HepG2 (cell line): ENCODE results near the gene KRTAP5-10. TPM values are rescaled to one million over a fixed set of nuclear protein-coding genes. Genes with fewer than 3 reads are reported as not detected.
A peak's percentile ranks its signal among the peaks of the same experiment; 100 is the strongest.
"Not testable (repeated sequence)": the region's sequence is repeated elsewhere in the genome, so short reads cannot be mapped to it uniquely, and the experiment has no call there.

Experiments
- ATAC-seq: fragments of 200-7000 bp; cut with Tn5 transposase; 3 replicates; pipeline ENCODE4 v1.9.1; 2020; ENCODE audit warnings: mild to moderate bottlenecking, moderate library complexity
- BruUV-seq: library from RNA; stranded (reverse); fragments of 400-500 nt; replicated peaks from 2 replicates; lab custom pipeline; 2021; lab: Mats Ljungman, UMichigan
- CTCF ChIA-PET: fragments of 300-600 bp; formaldehyde crosslinking; extraction: SDS; loops from one replicate; lab custom pipeline; 2021; ENCODE audit warnings: low total read pairs, inconsistent platforms, low intra/inter-chr PET ratio; lab: Yijun Ruan, JAX
- POLR2A ChIA-PET: fragments of 350-600 bp; sonication (Branson Sonifier 250); formaldehyde crosslinking; loops from one replicate; lab custom pipeline; 2020; ENCODE audit warnings: antibody characterized with exemption, inconsistent platforms; lab: Yijun Ruan, JAX
- DNase-seq: peaks from one replicate; pipeline ENCODE4 v3.0.0-alpha.2; 2015; ENCODE audit warnings: low spot score
- FAIRE-seq: peaks from 3 replicates; lab custom pipeline; 2011; peaks lifted over from hg19 to GRCh38; lab: Jason Lieb, UNC
- H2AFZ ChIP-seq: one replicate; pipeline ENCODE4 v1.6.1; 2011; ENCODE audit warnings: low read length, inconsistent platforms
- H3K27ac ChIP-seq: fragments of 300-600 bp; 3 replicates; pipeline ENCODE4 v1.8.0; 2011; ENCODE audit warnings: mixed run types, mild to moderate bottlenecking, mixed read lengths, low read length, inconsistent platforms; ENCODE audit not compliant: insufficient read depth; ENCODE audit errors: extremely low read length
- H3K27me3 ChIP-seq, 2 experiments: fragments of 200-600 bp in 1 of 2; 2 replicates in 1 of 2; 3 replicates in 1 of 2; pipeline versions ENCODE4 v1.6.0 to v1.8.0; 2011; ENCODE audit warnings: low read length in 2 of 2, mild to moderate bottlenecking in 2 of 2, moderate library complexity in 2 of 2, inconsistent platforms in 1 of 2; ENCODE audit not compliant: insufficient read depth in 2 of 2, control insufficient read depth in 1 of 2
- H3K36me3 ChIP-seq, 2 experiments: fragments of 200-600 bp in 1 of 2; replicated peaks in 1 of 2; 2 replicates in 1 of 2; 3 replicates in 1 of 2; pipeline versions ENCODE4 v1.5.1 to v1.8.0; 2011; ENCODE audit warnings: low read length in 2 of 2, inconsistent platforms in 1 of 2; ENCODE audit not compliant: insufficient read depth in 2 of 2, control insufficient read depth in 1 of 2
- H3K4me1 ChIP-seq: 2 replicates; pipeline ENCODE4 v1.5.1; 2012; ENCODE audit warnings: low read length, inconsistent platforms; ENCODE audit not compliant: insufficient read depth
- H3K4me2 ChIP-seq: 2 replicates; pipeline ENCODE4 v1.6.0; 2011; ENCODE audit warnings: low read depth, low read length, inconsistent platforms
- H3K4me3 ChIP-seq, 3 experiments: fragments of 200-600 bp in 1 of 3; sonication (generic), shearing (Covaris generic) in 1 of 3; replicated peaks in 1 of 3; 2 replicates each; pipeline ENCODE4 v1.5.1; 2011 to 2016; ENCODE audit warnings: low read length in 3 of 3, inconsistent platforms in 2 of 3, low read depth in 2 of 3, mild to moderate bottlenecking in 2 of 3, control low read depth in 1 of 3, mixed read lengths in 1 of 3; ENCODE audit not compliant: insufficient read depth in 1 of 3
- H3K79me2 ChIP-seq: one replicate; pipeline ENCODE4 v1.6.1; 2011; ENCODE audit warnings: low read length, inconsistent platforms; ENCODE audit not compliant: insufficient read depth
- H3K9ac ChIP-seq: 2 replicates; pipeline ENCODE4 v1.6.0; 2011; ENCODE audit warnings: mild to moderate bottlenecking, low read depth, low read length, inconsistent platforms; ENCODE audit not compliant: insufficient read depth
- H3K9me3 ChIP-seq: 2 replicates; pipeline ENCODE4 v1.5.1; 2012; ENCODE audit warnings: mild to moderate bottlenecking, low read length
- H4K20me1 ChIP-seq: 2 replicates; pipeline ENCODE4 v1.6.0; 2011; ENCODE audit warnings: inconsistent platforms, mild to moderate bottlenecking, low read length, moderate library complexity; ENCODE audit not compliant: insufficient read depth
- ARNTL ChIP-seq: sonication (generic); formaldehyde crosslinking; IDR thresholded peaks from 2 replicates; pipeline ENCODE4 v1.4.0; 2020; ENCODE audit warnings: mild to moderate bottlenecking, missing genetic modification reagents
- FOXA3 ChIP-seq: IDR thresholded peaks from 2 replicates; pipeline ENCODE4 v1.6.1; 2016; ENCODE audit warnings: missing genetic modification reagents, missing compliant biosample characterization
- FOXP1 ChIP-seq, 2 experiments: fragments of 450-650 bp in 1 of 2; IDR thresholded peaks; 2 replicates each; pipeline ENCODE4 v1.6.1; 2017 to 2018; ENCODE audit warnings: antibody characterized with exemption in 1 of 2
- GATAD2A ChIP-seq: IDR thresholded peaks from 2 replicates; pipeline ENCODE4 v1.6.1; 2016
- LCORL ChIP-seq, 2 experiments: fragments of 450-650 bp in 1 of 2; sonication (generic) in 1 of 2; formaldehyde crosslinking in 1 of 2; IDR thresholded peaks; 2 replicates each; pipeline versions ENCODE4 v1.5.0 to v1.6.1; 2017 to 2020; ENCODE audit warnings: antibody characterized with exemption in 1 of 2, missing genetic modification reagents in 1 of 2
- RAD51 ChIP-seq: fragments of 450-650 bp; IDR thresholded peaks from 2 replicates; pipeline ENCODE4 v1.6.1; 2016; ENCODE audit warnings: borderline replicate concordance
- SALL1 ChIP-seq: sonication (generic); formaldehyde crosslinking; IDR thresholded peaks from 2 replicates; pipeline ENCODE4 v1.8.0; 2022; ENCODE audit warnings: mild to moderate bottlenecking, missing genetic modification reagents
- SAP130 ChIP-seq: IDR thresholded peaks from 2 replicates; pipeline ENCODE4 v1.6.1; 2016; ENCODE audit warnings: low read depth
- SATB2 ChIP-seq: sonication (generic); formaldehyde crosslinking; IDR thresholded peaks from 2 replicates; pipeline ENCODE4 v1.5.0; 2020; ENCODE audit warnings: missing genetic modification reagents
- SOX5 ChIP-seq: IDR thresholded peaks from 2 replicates; pipeline ENCODE4 v1.6.1; 2016; ENCODE audit warnings: borderline replicate concordance
- SOX6 ChIP-seq, 2 experiments: fragments of 450-650 bp in 1 of 2; sonication (generic) in 1 of 2; formaldehyde crosslinking in 1 of 2; IDR thresholded peaks; 2 replicates each; pipeline versions ENCODE4 v1.4.0 to v1.6.1; 2017 to 2020; ENCODE audit warnings: antibody characterized with exemption in 1 of 2, mild to moderate bottlenecking in 1 of 2, missing genetic modification reagents in 1 of 2
- USF2 ChIP-seq, 2 experiments: sonication (generic) in 1 of 2; formaldehyde crosslinking in 1 of 2; IDR thresholded peaks; 2 replicates each; pipeline versions ENCODE4 v1.5.1 to v1.6.1; 2011 to 2020; ENCODE audit warnings: borderline replicate concordance in 1 of 2, low read depth in 1 of 2, low read length in 1 of 2, mild to moderate bottlenecking in 1 of 2, missing genetic modification reagents in 1 of 2, moderate library complexity in 1 of 2
- WGBS: methylation state at CpG from one replicate; pipeline ENCODE4 v1.1.6; 2017; ENCODE audit warnings: low lambda C conversion rate; 5-methylcytosine and 5-hydroxymethylcytosine counted together
- in situ Hi-C: cut with HindIII; loops from 2 replicates; pipeline ENCODE4 v1.10.0; 2017; ENCODE audit warnings: low pct_unique_long_range_greater_than_20kb; ENCODE audit not compliant: extremely low pct_ligation_motif_present
- intact Hi-C: fragments of 100-400 bp; cut with micrococcal nuclease; formaldehyde crosslinking; loops from one replicate; pipeline ENCODE4 v1.10.0; 2022; ENCODE audit not compliant: unreplicated experiment
- polyA plus RNA-seq, 8 experiments: library from polyadenylated mRNA; depleted of rRNA in 3 of 8; stranded (reverse) in 7 of 8; unstranded in 1 of 8; fragments of >200 nt; fragmentation: Illumina TruSeq in 4 of 8; extraction: Trizol in 4 of 8; gene quantifications; 2 replicates each; pipeline versions ENCODE4 v1.2.1 to v1.2.3, GENCODE V29; 2011 to 2016; ENCODE audit warnings: low read depth in 4 of 8, missing spikeins in 1 of 8, mixed read lengths in 1 of 8; ENCODE audit not compliant: insufficient read depth in 1 of 8
- total RNA-seq, 5 experiments: library from RNA; depleted of rRNA; stranded (reverse); fragments of >200 nt; fragmentation: Illumina TruSeq; extraction: Trizol; gene quantifications; 2 replicates each; pipeline ENCODE4 v1.2.3, GENCODE V29; 2016; ENCODE audit warnings: low read depth in 1 of 5
- TF ChIP-seq, protein P1 (sequence below): IDR thresholded peaks from 2 replicates; pipeline ENCODE4 v1.4.0; 2020; ENCODE audit warnings: mild to moderate bottlenecking, missing genetic modification reagents

KRTAP5-10 gene
- total and polyA plus RNA-seq, 2 of the 13 experiments (the other 11 are each of a cell fraction or from before 2014, with no cell fraction given): not detected

- H3K4me3 ChIP-seq; BruUV-seq; ATAC-seq; POLR2A ChIA-PET; H2AFZ ChIP-seq; H3K27ac ChIP-seq; FAIRE-seq; H3K36me3 ChIP-seq; intact Hi-C loops; CTCF ChIA-PET; DNase-seq; H3K79me2 ChIP-seq; H3K9me3 ChIP-seq; in situ Hi-C loops; H4K20me1 ChIP-seq; H3K27me3 ChIP-seq; TF ChIP-seq SOX6, LCORL, FOXP1 (IDR thresholded peaks at IDR 0.05): not testable (repeated sequence)
- H3K4me2 ChIP-seq: peak overlapping the region; percentile 23; the same call in 1 of the 2 replicates
- peaks cover 31% of the 10 kb centered on the region for H3K4me1 ChIP-seq
- TF ChIP-seq SOX6 (CRISPR knock-in tag; IDR thresholded peaks at IDR 0.05) (peak; percentile 53), LCORL (CRISPR knock-in tag; IDR thresholded peaks at IDR 0.05) (peak; percentile 33; the same call in 1 of the 2 replicates), GATAD2A (CRISPR knock-in tag) (0 out of 2 replicates have a peak, but pooled peaks have one; percentile 9), SAP130 (peak; percentile 26; the same call in 1 of the 2 replicates), ARNTL (CRISPR knock-in tag) (peak; percentile 71; the same call in 1 of the 2 replicates), SALL1 (CRISPR knock-in tag) (peak; percentile 35; the same call in 1 of the 2 replicates), USF2 (IDR thresholded peaks at IDR 0.05; ENCODE audit: low read depth, low read length) (peak; percentile 35; the same call in 1 of the 2 replicates), USF2 (CRISPR knock-in tag; IDR thresholded peaks at IDR 0.05; ENCODE audit: borderline replicate concordance) (peak; percentile 74; the same call in 1 of the 2 replicates), SOX5 (peak; percentile 45; the same call in 1 of the 2 replicates), SATB2 (CRISPR knock-in tag) (0 out of 2 replicates have a peak, but pooled peaks have one; percentile 56), FOXA3 (peak; percentile 29; the same call in 1 of the 2 replicates), RAD51 (peak; percentile 40; the same call in 1 of the 2 replicates), FOXP1 (CRISPR knock-in tag; IDR thresholded peaks at IDR 0.05) (peak; percentile 55; the same call in 1 of the 2 replicates)
- TF ChIP-seq, protein P1, sequence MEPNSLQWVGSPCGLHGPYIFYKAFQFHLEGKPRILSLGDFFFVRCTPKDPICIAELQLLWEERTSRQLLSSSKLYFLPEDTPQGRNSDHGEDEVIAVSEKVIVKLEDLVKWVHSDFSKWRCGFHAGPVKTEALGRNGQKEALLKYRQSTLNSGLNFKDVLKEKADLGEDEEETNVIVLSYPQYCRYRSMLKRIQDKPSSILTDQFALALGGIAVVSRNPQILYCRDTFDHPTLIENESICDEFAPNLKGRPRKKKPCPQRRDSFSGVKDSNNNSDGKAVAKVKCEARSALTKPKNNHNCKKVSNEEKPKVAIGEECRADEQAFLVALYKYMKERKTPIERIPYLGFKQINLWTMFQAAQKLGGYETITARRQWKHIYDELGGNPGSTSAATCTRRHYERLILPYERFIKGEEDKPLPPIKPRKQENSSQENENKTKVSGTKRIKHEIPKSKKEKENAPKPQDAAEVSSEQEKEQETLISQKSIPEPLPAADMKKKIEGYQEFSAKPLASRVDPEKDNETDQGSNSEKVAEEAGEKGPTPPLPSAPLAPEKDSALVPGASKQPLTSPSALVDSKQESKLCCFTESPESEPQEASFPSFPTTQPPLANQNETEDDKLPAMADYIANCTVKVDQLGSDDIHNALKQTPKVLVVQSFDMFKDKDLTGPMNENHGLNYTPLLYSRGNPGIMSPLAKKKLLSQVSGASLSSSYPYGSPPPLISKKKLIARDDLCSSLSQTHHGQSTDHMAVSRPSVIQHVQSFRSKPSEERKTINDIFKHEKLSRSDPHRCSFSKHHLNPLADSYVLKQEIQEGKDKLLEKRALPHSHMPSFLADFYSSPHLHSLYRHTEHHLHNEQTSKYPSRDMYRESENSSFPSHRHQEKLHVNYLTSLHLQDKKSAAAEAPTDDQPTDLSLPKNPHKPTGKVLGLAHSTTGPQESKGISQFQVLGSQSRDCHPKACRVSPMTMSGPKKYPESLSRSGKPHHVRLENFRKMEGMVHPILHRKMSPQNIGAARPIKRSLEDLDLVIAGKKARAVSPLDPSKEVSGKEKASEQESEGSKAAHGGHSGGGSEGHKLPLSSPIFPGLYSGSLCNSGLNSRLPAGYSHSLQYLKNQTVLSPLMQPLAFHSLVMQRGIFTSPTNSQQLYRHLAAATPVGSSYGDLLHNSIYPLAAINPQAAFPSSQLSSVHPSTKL: 0 out of 2 replicates have a peak, but pooled peaks have one; percentile 8
- TF ChIP-seq, all 625 proteins: peak for 13; not testable (repeated sequence) for 612
- 23% methylated on average over 21 of the region's 21 CpGs for WGBS
- H3K9ac ChIP-seq: not testable (repeated sequence)
These were observed 46.0 kb downstream of the KRTAP5-10 start for GRCh38 chr11:71611218-71611910.
